Loucy (cell line): ENCODE results near the gene LRRC28.

ENCODE experiments used
- H2AFZ ChIP-seq: fragments of 200-600 bp; sonication (generic); 2 replicates; pipeline ENCODE4 v1.6.0; 2016; ENCODE audit warnings: antibody characterized with exemption, mild to moderate bottlenecking, low read length, moderate library complexity
- H3F3A ChIP-seq: fragments of 200-600 bp; 2 replicates; pipeline ENCODE4 v1.6.0; 2016; ENCODE audit warnings: antibody characterized with exemption, low read depth, mild to moderate bottlenecking
- H3K27me3 ChIP-seq: fragments of 200-600 bp; sonication (generic); 2 replicates; pipeline ENCODE4 v1.6.1; 2014; ENCODE audit warnings: low read length, mild to moderate bottlenecking; ENCODE audit not compliant: insufficient read depth, poor library complexity, severe bottlenecking
- H3K36me3 ChIP-seq: fragments of 200-600 bp; sonication (generic); 2 replicates; pipeline ENCODE4 v1.6.1; 2016; ENCODE audit warnings: low read length; ENCODE audit not compliant: insufficient read depth
- H3K4me1 ChIP-seq: fragments of 200-600 bp; sonication (generic); 2 replicates; pipeline ENCODE4 v1.5.1; 2014; ENCODE audit warnings: low read length, mild to moderate bottlenecking; ENCODE audit not compliant: insufficient read depth, poor library complexity, severe bottlenecking
- H3K4me2 ChIP-seq: fragments of 200-600 bp; sonication (generic); 2 replicates; pipeline ENCODE4 v1.6.0; 2014; ENCODE audit warnings: antibody characterized with exemption, low read length, low read depth, mild to moderate bottlenecking; ENCODE audit not compliant: poor library complexity, severe bottlenecking
- H3K4me3 ChIP-seq: fragments of 200-600 bp; sonication (generic); 2 replicates; pipeline ENCODE4 v1.5.1; 2014; ENCODE audit warnings: low read length, mild to moderate bottlenecking, mixed read lengths; ENCODE audit not compliant: poor library complexity, severe bottlenecking
- H3K79me2 ChIP-seq: fragments of 200-600 bp; sonication (generic); 2 replicates; pipeline ENCODE4 v1.6.1; 2014; ENCODE audit warnings: low read length; ENCODE audit not compliant: insufficient read depth
- H3K9ac ChIP-seq: fragments of 200-600 bp; sonication (generic); 2 replicates; pipeline ENCODE4 v1.6.0; 2014; ENCODE audit warnings: mild to moderate bottlenecking, low read depth, low read length, moderate library complexity; ENCODE audit not compliant: poor library complexity, severe bottlenecking
- H3K9me2 ChIP-seq: fragments of 200-600 bp; sonication (generic); replicated peaks from 2 replicates; pipeline ENCODE4 v1.6.1; 2016; ENCODE audit warnings: low read depth, low read length, mixed read lengths
- H3K9me3 ChIP-seq: fragments of 200-600 bp; sonication (generic); 2 replicates; pipeline ENCODE4 v1.6.1; 2014; ENCODE audit warnings: mild to moderate bottlenecking, antibody characterized with exemption, low read length, low read depth; ENCODE audit not compliant: insufficient read depth
- H4K20me1 ChIP-seq: fragments of 200-600 bp; sonication (generic); 2 replicates; pipeline ENCODE4 v1.6.0; 2014; ENCODE audit warnings: antibody characterized with exemption, low read length, mild to moderate bottlenecking; ENCODE audit not compliant: insufficient read depth, poor library complexity, severe bottlenecking
- CTCF ChIP-seq: fragments of 200-600 bp; sonication (generic); conservative IDR thresholded peaks from 2 replicates; pipeline ENCODE4 v1.5.1; 2014; ENCODE audit warnings: mild to moderate bottlenecking, antibody characterized with exemption, low read length
- EZH2phosphoT487 ChIP-seq: fragments of 200-600 bp; IDR thresholded peaks from 2 replicates; pipeline ENCODE4 v1.6.1; 2018; ENCODE audit warnings: antibody characterized with exemption, mild to moderate bottlenecking, moderate library complexity, borderline replicate concordance

The LRRC28 gene

GRCh38 chr15:99257107-99257750 is 5.9 kb downstream of the LRRC28 start:
- no peaks in the 10 kb centered on the region for H3K9me2 ChIP-seq
- H3K4me3 ChIP-seq = no peak overlapping the region
- no peaks in the 10 kb centered on the region for H4K20me1 ChIP-seq
- no peaks in the 10 kb centered on the region for H3K79me2 ChIP-seq
- H3K27me3 ChIP-seq = no peaks in the 10 kb centered on the region
- no peaks in the 10 kb centered on the region for H3K9me3 ChIP-seq
- TF ChIP-seq EZH2phosphoT487 (no peak), CTCF (no peak)
- H3F3A ChIP-seq = no peaks in the 10 kb centered on the region
- H3K4me1 ChIP-seq = peaks cover 11% of the 10 kb centered on the region
- H2AFZ ChIP-seq = no peak overlapping the region
- no peak overlapping the region for H3K4me2 ChIP-seq
- H3K36me3 ChIP-seq = no peaks in the 10 kb centered on the region
- no peak overlapping the region for H3K9ac ChIP-seq

- no peaks in the 10 kb centered on the region for H3K9me2 ChIP-seq
- H4K20me1 ChIP-seq = no peaks in the 10 kb centered on the region
- H3K27me3 ChIP-seq = no peaks in the 10 kb centered on the region
- H3K9ac ChIP-seq = no peak overlapping the region
- no peak overlapping the region for H3K4me2 ChIP-seq
- no peak overlapping the region for H3K4me3 ChIP-seq
- no peaks in the 10 kb centered on the region for H3F3A ChIP-seq
- no peak for TF ChIP-seq EZH2phosphoT487
- no peak for TF ChIP-seq CTCF
- H2AFZ ChIP-seq = peak overlapping the region; percentile 37; the same call in 1 of the 2 replicates
- H3K36me3 ChIP-seq = no peaks in the 10 kb centered on the region
- no peaks in the 10 kb centered on the region for H3K79me2 ChIP-seq
- no peaks in the 10 kb centered on the region for H3K9me3 ChIP-seq
- H3K4me1 ChIP-seq = peaks cover 6% of the 10 kb centered on the region
These were observed 12.8 kb downstream of the LRRC28 start for GRCh38 chr15:99264125-99264524.

GRCh38 chr15:99265541-99266070 is 14.3 kb downstream of the LRRC28 start:
- TF ChIP-seq EZH2phosphoT487 = no peak
- no peak for TF ChIP-seq CTCF
- no peak overlapping the region for H2AFZ ChIP-seq
- H3K4me3 ChIP-seq = no peak overlapping the region
- H3K9me3 ChIP-seq = no peaks in the 10 kb centered on the region
- peaks cover 6% of the 10 kb centered on the region for H3K4me1 ChIP-seq
- H3K9me2 ChIP-seq = no peaks in the 10 kb centered on the region
- no peaks in the 10 kb centered on the region for H4K20me1 ChIP-seq
- H3K9ac ChIP-seq = no peak overlapping the region
- no peaks in the 10 kb centered on the region for H3K27me3 ChIP-seq
- no peaks in the 10 kb centered on the region for H3F3A ChIP-seq
- no peak overlapping the region for H3K4me2 ChIP-seq
- H3K36me3 ChIP-seq = no peaks in the 10 kb centered on the region
- H3K79me2 ChIP-seq = no peaks in the 10 kb centered on the region
